ENCODE measurements around the gene PIBF1. TPM values are rescaled to one million over a fixed set of nuclear protein-coding genes. Genes with fewer than 3 reads are reported as not detected.

The PIBF1 gene
- total and polyA plus RNA-seq, 11 donors, result 7.6 to 24.1 (median 12.8) TPM

DNA sequence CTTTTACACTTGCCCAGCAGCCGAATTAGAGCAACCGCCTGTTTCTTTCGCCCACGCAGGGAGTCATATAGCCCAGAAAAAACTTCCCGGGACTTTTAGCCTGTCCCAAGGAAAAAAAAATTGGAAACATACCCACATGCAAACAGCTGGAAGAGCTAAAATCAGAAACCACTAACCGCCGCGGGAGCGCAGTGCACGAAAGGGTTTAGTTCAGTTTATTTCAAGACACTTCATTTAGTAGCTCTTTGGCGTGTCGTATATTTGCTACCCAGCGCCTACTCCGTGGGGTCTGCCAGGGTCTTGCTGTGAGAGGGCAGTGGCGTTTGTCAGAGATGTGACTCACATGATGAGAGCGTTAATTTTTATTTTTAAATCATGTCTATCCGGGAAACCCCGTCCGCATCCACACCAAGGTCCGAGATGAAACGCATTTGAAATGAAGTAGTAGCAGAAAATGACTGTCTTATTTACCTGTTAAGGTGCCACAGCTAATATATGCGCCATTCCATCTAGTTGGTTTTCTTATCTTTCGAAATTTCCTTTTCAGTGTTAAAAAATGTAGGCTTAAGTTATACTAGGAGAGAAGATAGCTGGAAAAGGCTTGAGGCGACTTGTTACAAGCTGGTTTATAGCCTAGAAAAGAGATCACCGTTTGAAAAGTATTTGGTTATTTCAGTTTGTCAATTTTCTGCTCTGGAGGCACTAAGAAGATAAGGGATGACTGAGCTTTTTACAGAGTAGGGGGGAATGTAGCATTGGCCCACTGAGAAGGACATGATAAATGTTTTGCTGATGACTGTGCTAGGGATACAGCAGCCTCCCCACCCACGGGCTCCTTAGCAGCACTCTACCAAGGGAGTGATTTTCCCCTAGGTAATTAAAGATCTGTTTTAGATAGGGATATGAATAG lies 278.6 kb downstream of the PIBF1 start:
- H3K27ac ChIP-seq, result peak overlapping the region in 10 of 12 donors; percentile 0 to 76 (median 52)
- peak overlapping the region; percentile 32 to 89 (median 74) for H3K4me3 ChIP-seq
- intact Hi-C loops (cut with DNase I), result loop anchor here in 2 of 10 donors (5.0 to 10.0 kb wide), 2 partner anchors 644 to 647 kb away; no protein-coding TSS in a partner anchor
- H3K4me1 ChIP-seq, result peaks cover 0 to 22% (median 5%) of the 10 kb centered on the region in 12 donors
- 11 to 15% (median 14%) methylated on average over 26 of the region's 26 CpGs for WGBS, 4 donors
- TF ChIP-seq POLR2A (IDR thresholded peaks at IDR 0.05), result no peak
- TF ChIP-seq, protein P1, sequence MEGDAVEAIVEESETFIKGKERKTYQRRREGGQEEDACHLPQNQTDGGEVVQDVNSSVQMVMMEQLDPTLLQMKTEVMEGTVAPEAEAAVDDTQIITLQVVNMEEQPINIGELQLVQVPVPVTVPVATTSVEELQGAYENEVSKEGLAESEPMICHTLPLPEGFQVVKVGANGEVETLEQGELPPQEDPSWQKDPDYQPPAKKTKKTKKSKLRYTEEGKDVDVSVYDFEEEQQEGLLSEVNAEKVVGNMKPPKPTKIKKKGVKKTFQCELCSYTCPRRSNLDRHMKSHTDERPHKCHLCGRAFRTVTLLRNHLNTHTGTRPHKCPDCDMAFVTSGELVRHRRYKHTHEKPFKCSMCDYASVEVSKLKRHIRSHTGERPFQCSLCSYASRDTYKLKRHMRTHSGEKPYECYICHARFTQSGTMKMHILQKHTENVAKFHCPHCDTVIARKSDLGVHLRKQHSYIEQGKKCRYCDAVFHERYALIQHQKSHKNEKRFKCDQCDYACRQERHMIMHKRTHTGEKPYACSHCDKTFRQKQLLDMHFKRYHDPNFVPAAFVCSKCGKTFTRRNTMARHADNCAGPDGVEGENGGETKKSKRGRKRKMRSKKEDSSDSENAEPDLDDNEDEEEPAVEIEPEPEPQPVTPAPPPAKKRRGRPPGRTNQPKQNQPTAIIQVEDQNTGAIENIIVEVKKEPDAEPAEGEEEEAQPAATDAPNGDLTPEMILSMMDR (IDR thresholded peaks at IDR 0.05), result peak in 1 of 12 donors; percentile 3
- no peaks in the 10 kb centered on the region for H3K9me3 ChIP-seq
- peak in 2 of 4 donors; percentile 2 to 15 for ATAC-seq
- no peaks in the 10 kb centered on the region for H3K36me3 ChIP-seq
- DNase-seq, result peak in 4 of 5 donors; percentile 27 to 56 (median 37)
- peaks cover 0 to 27% (median 10%) of the 10 kb centered on the region in 9 donors for H3K27me3 ChIP-seq

DNA sequence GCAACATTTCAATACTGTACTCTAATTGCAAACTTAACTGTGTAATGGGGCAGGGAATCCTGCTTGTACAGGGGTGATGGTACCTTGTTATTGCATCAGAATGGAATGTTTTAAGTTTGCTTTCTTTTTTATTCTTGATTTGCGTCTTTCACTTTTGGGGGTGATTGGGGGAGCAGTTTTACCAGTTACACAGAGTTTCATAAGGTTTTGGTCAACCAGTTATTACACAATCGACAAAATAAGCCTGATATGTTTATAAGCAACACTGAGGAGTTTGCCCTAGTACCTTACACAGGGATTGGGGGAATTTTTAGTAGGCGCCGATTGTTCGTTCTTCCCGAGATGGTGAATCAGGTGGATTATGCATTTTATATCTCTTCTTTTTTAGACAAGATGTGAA lies 279.5 kb downstream of the PIBF1 start:
- 90 to 97% (median 93%) methylated on average over 6 of the region's 6 CpGs for WGBS, 4 donors
- intact Hi-C loops (cut with DNase I), result loop anchor here in 2 of 10 donors (5.0 to 10.0 kb wide), 2 partner anchors 643 to 646 kb away; no protein-coding TSS in a partner anchor
- ATAC-seq (no peak), DNase-seq (no peak)
- Histone ChIP-seq H3K27me3 (peaks cover 0 to 21% (median 2%) of the 10 kb centered on the region in 9 donors), H3K4me1 (peaks cover 0 to 22% (median 5%) of the 10 kb centered on the region in 12 donors), H3K4me3 (peak overlapping the region in 4 of 12 donors; percentile 70 to 89 (median 76)), H3K36me3 (no peaks in the 10 kb centered on the region), H3K9me3 (no peaks in the 10 kb centered on the region), H3K27ac (no peak overlapping the region)
- TF ChIP-seq, protein P1 (IDR thresholded peaks at IDR 0.05), result no peak
- TF ChIP-seq POLR2A (IDR thresholded peaks at IDR 0.05), result no peak

DNA sequence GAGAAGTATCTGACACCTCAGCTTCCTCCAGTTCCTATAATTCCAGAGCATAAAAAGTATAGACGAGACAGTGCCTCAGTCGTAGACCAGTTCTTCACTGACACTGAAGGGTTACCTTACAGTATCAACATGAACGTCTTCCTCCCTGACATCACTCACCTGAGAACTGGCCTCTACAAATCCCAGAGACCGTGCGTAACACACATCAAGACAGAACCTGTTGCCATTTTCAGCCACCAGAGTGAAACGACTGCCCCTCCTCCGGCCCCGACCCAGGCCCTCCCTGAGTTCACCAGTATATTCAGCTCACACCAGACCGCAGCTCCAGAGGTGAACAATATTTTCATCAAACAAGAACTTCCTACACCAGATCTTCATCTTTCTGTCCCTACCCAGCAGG lies 279.9 kb downstream of the PIBF1 start:
- Histone ChIP-seq H3K4me1 (peaks cover 0 to 22% (median 5%) of the 10 kb centered on the region in 12 donors), H3K9me3 (no peaks in the 10 kb centered on the region), H3K27me3 (peaks cover 0 to 18% (median 0%) of the 10 kb centered on the region in 9 donors), H3K4me3 (peak overlapping the region in 1 of 12 donors; percentile 4), H3K36me3 (no peaks in the 10 kb centered on the region), H3K27ac (no peak overlapping the region)
- no peak for ATAC-seq
- DNase-seq, result no peak
- intact Hi-C loops (cut with DNase I), result loop anchor here in 2 of 10 donors (5.0 to 10.0 kb wide), 2 partner anchors 643 to 645 kb away; no protein-coding TSS in a partner anchor
- TF ChIP-seq, protein P1 (IDR thresholded peaks at IDR 0.05), result no peak
- TF ChIP-seq POLR2A (IDR thresholded peaks at IDR 0.05), result no peak
- WGBS, 4 donors, result 78 to 82% (median 80%) methylated on average over 9 of the region's 9 CpGs

DNA sequence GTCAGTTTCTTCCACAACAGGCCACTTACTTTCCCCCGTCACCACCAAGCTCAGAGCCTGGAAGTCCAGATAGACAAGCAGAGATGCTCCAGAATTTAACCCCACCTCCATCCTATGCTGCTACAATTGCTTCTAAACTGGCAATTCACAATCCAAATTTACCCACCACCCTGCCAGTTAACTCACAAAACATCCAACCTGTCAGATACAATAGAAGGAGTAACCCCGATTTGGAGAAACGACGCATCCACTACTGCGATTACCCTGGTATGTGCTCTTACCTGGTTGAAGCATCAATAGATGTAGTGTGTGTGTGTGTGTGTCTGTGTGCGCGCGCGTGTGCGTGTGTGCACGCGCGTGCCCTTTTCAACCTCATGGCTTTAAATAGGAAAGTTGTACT lies 280.5 kb downstream of the PIBF1 start:
- Histone ChIP-seq H3K4me1 (peaks cover 0 to 22% (median 5%) of the 10 kb centered on the region in 12 donors), H3K9me3 (no peaks in the 10 kb centered on the region), H3K36me3 (no peaks in the 10 kb centered on the region), H3K4me3 (no peak overlapping the region), H3K27ac (no peak overlapping the region), H3K27me3 (peaks cover 0 to 13% (median 0%) of the 10 kb centered on the region in 9 donors)
- ATAC-seq, result no peak
- no peak for DNase-seq
- intact Hi-C loops (cut with DNase I), result loop anchor here in 2 of 10 donors (5.0 to 10.0 kb wide), 2 partner anchors 642 to 645 kb away; no protein-coding TSS in a partner anchor
- WGBS, 4 donors, result 95 to 97% (median 96%) methylated on average over 13 of the region's 13 CpGs
- TF ChIP-seq, protein P1 (IDR thresholded peaks at IDR 0.05), result no peak
- no peak for TF ChIP-seq POLR2A (IDR thresholded peaks at IDR 0.05)

Measured in heart left ventricle (tissue), 16 donors.